Measurements from ENCODE around the gene DELE1. TPM values are rescaled to one million over a fixed set of nuclear protein-coding genes. Genes with fewer than 3 reads are reported as not detected.

DELE1 gene
- total and polyA plus RNA-seq, 3 experiments from 2014 or later = 27.3 to 50.2 (median 48.8) TPM

DNA sequence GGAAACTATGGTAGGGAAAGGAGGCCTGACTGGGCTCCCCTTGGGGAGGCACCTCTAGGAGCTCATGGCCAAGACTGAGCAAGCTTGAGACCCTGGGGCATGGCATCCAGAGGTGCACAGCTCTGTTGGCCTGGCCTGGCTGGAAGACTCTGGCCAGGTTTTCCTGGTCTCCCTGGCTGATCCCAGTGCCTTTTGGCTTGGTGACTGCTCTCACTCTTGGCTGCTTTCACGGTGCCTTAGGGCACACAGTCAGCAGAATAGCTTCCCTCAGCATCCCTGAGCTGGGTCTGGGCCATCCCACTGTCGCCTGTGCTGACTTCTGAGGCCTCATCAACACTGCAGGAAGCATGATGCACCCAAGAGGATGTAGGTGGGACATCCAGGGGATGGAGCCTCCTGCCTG, 13.4 kb upstream of the DELE1 start:
- ChIA-PET CTCF (interaction anchor here (1.5 kb wide), 1 partner anchor 51 kb away, joined by 4 read pairs; no protein-coding TSS in a partner anchor), POLR2A (no interaction called here)
- Mint-ChIP-seq H3K4me1 (peaks cover 8 to 17% (median 12%) of the 10 kb centered on the region in 3 donors), H3K4me3 (no peak overlapping the region), H3K36me3 (peaks cover 0 to 7% (median 0%) of the 10 kb centered on the region in 3 donors), H3K9me3 (no peaks in the 10 kb centered on the region), H3K27me3 (peaks cover 26 to 29% of the 10 kb centered on the region in 2 donors), H3K27ac (no peak overlapping the region)
- H3K4me3 ChIP-seq (ENCODE audit: low read length) = no peak overlapping the region
- H3K4me1 ChIP-seq (ENCODE audit: insufficient read depth, low read length) = peaks cover 4% of the 10 kb centered on the region
- no peak overlapping the region for H3K27ac ChIP-seq (ENCODE audit: low read depth, low read length)
- no peak for DNase-seq
- H3K9me3 ChIP-seq (ENCODE audit: low read length) = no peaks in the 10 kb centered on the region
- H3K27me3 ChIP-seq (ENCODE audit: insufficient read depth, low read length, poor library complexity, severe bottlenecking) = peaks cover 19% of the 10 kb centered on the region
- H3K36me3 ChIP-seq (ENCODE audit: insufficient read depth, low read length) = no peaks in the 10 kb centered on the region

DNA sequence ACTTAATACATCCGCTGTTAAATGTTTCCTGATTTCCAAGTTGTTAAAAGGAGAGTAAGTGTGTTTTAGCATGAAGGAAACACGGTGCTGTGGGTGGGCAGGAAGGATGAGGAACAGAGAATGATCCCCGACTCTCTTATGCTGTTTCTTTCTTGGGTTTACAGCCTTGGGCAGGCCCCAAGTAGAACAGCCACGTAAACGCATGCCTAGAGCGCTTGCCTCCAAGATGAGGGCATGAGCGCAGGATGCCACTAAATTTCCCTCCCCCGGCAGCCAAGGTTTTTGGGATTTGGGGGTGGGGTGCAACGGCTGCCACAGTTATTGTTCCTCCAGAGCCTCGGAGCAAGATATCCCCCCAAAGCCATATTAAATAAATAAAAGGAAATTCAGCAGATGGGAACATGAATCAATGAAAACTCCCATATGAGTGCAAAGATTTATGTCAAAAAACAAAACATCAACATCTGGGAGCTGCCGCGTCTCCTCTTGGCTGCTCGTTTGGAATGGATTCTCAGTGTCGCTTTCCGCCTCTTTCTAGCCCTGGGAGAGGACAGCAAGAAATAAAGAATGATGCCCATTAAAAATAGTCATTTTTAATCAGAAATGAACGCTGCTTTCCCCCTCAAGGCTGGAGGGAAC, 10.0 kb upstream of the DELE1 start:
- peak overlapping the region in 6 of 7 donors; percentile 19 to 77 (median 42) for H3K4me3 Mint-ChIP-seq
- H3K27ac Mint-ChIP-seq = no peak overlapping the region
- H3K4me1 ChIP-seq (ENCODE audit: insufficient read depth, low read length) = peaks cover 4% of the 10 kb centered on the region
- no peak for DNase-seq
- H3K36me3 Mint-ChIP-seq = peaks cover 0 to 7% (median 0%) of the 10 kb centered on the region in 3 donors
- H3K4me1 Mint-ChIP-seq = peaks cover 8 to 17% (median 12%) of the 10 kb centered on the region in 3 donors
- peak overlapping the region; percentile 26 for H3K4me3 ChIP-seq (ENCODE audit: low read length)
- no peaks in the 10 kb centered on the region for H3K9me3 ChIP-seq (ENCODE audit: low read length)
- no peaks in the 10 kb centered on the region for H3K9me3 Mint-ChIP-seq
- peaks cover 19% of the 10 kb centered on the region for H3K27me3 ChIP-seq (ENCODE audit: insufficient read depth, low read length, poor library complexity, severe bottlenecking)
- CTCF ChIA-PET = interaction anchor here (0.6 to 2.3 kb wide), 5 partner anchors 8 to 251 kb away, joined by 3 to 15 read pairs (median 3); no protein-coding TSS in a partner anchor
- H3K36me3 ChIP-seq (ENCODE audit: insufficient read depth, low read length) = no peaks in the 10 kb centered on the region
- H3K27me3 Mint-ChIP-seq = peaks cover 28 to 56% of the 10 kb centered on the region in 2 donors
- POLR2A ChIA-PET = no interaction called here
- H3K27ac ChIP-seq (ENCODE audit: low read depth, low read length) = no peak overlapping the region

DNA sequence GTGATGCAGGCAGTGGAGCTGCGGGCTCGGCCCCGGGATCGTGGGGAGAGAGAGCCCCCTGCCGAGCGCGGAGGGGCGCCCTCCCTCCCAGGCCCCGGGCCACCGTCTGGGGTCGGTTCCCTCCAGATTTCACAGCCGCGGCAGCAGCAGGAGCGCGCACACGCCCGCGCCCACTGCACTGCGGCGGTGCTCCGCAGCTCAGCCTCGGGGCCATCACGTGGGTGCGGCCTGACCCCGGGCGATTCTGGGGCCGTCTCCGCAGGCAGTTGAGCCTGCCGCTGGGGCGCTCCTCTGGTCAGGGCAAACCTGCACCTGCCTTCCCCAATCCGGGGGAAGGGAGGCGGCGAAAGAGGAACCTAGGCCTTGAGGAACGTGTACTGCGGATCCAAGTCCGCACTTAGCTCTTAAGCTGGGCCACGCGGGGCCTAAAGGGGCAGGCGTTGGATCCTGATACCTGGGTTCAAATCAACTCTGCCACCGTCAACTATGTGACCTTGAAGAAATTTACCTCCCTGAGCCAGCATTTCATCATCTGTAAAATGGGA, 9.4 kb upstream of the DELE1 start:
- H3K27ac Mint-ChIP-seq = no peak overlapping the region
- peaks cover 0 to 7% (median 0%) of the 10 kb centered on the region in 3 donors for H3K36me3 Mint-ChIP-seq
- DNase-seq = peak in 1 of 5 donors; percentile 26
- Histone ChIP-seq H3K9me3 (ENCODE audit: low read length) (no peaks in the 10 kb centered on the region), H3K36me3 (ENCODE audit: insufficient read depth, low read length) (no peaks in the 10 kb centered on the region), H3K4me3 (ENCODE audit: low read length) (peak overlapping the region; percentile 26), H3K27ac (ENCODE audit: low read depth, low read length) (no peak overlapping the region), H3K27me3 (ENCODE audit: insufficient read depth, low read length, poor library complexity, severe bottlenecking) (peaks cover 19% of the 10 kb centered on the region), H3K4me1 (ENCODE audit: insufficient read depth, low read length) (peaks cover 4% of the 10 kb centered on the region)
- H3K4me3 Mint-ChIP-seq = peak overlapping the region in 3 of 7 donors; percentile 41 to 52 (median 47)
- POLR2A ChIA-PET = no interaction called here
- no peaks in the 10 kb centered on the region for H3K9me3 Mint-ChIP-seq
- CTCF ChIA-PET = interaction anchor here (0.6 to 2.3 kb wide), 6 partner anchors 8 to 251 kb away, joined by 3 to 15 read pairs (median 4); no protein-coding TSS in a partner anchor
- peaks cover 28 to 56% of the 10 kb centered on the region in 2 donors for H3K27me3 Mint-ChIP-seq
- peaks cover 8 to 17% (median 12%) of the 10 kb centered on the region in 3 donors for H3K4me1 Mint-ChIP-seq

GRCh38 chr5:141914797-141915196, 8.9 kb upstream of the DELE1 start:
- POLR2A ChIA-PET = interaction anchor here (0.6 kb wide), 1 partner anchor 77 kb away, joined by 6 read pairs; no protein-coding TSS in a partner anchor
- H3K36me3 ChIP-seq (ENCODE audit: insufficient read depth, low read length) = no peaks in the 10 kb centered on the region

DNA sequence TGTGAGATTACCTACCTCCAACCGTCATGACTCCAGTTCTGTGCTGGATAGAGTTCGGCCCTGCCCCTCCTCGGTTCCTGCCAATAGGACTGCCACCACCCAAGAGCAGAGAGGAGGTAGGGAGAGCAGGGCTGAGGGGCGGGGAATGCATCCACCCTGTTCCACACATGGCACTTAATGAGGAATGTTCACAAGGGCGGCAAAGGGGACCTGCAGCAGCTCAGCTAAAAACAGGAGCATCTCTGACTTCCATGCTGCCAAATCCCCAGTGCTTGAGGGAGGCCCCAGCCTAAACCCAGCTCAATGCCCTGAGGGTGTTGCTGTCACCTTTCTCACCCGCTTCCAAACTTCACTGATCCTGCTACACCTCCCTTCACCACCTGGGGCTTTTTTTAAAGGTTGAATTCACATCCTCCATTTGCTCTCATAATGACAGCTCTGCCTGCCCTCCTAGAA, 7.8 kb upstream of the DELE1 start:
- H3K4me3 ChIP-seq (ENCODE audit: low read length) = no peak overlapping the region
- H3K27ac ChIP-seq (ENCODE audit: low read depth, low read length) = no peak overlapping the region
- peaks cover 4% of the 10 kb centered on the region for H3K4me1 ChIP-seq (ENCODE audit: insufficient read depth, low read length)
- peaks cover 19% of the 10 kb centered on the region for H3K27me3 ChIP-seq (ENCODE audit: insufficient read depth, low read length, poor library complexity, severe bottlenecking)
- no peaks in the 10 kb centered on the region for H3K9me3 ChIP-seq (ENCODE audit: low read length)
- Mint-ChIP-seq H3K4me3 (no peak overlapping the region), H3K36me3 (peaks cover 0 to 7% (median 0%) of the 10 kb centered on the region in 3 donors), H3K27ac (no peak overlapping the region), H3K27me3 (peaks cover 28 to 56% of the 10 kb centered on the region in 2 donors), H3K4me1 (peaks cover 8 to 17% (median 12%) of the 10 kb centered on the region in 3 donors), H3K9me3 (no peaks in the 10 kb centered on the region)
- DNase-seq = no peak
- CTCF ChIA-PET = interaction anchor here (1.7 to 2.1 kb wide), 3 partner anchors 10 to 45 kb away, joined by 4 to 9 read pairs (median 6); no protein-coding TSS in a partner anchor
- POLR2A ChIA-PET = no interaction called here
- H3K36me3 ChIP-seq (ENCODE audit: insufficient read depth, low read length) = no peaks in the 10 kb centered on the region

More at GRCh38 chr5:141914797-141915196, 8.9 kb upstream of the DELE1 start:
- Mint-ChIP-seq H3K9me3 (no peaks in the 10 kb centered on the region), H3K4me3 (peak overlapping the region in 4 of 7 donors; percentile 32 to 68 (median 50)), H3K36me3 (peaks cover 0 to 7% (median 0%) of the 10 kb centered on the region in 3 donors), H3K4me1 (peaks cover 8 to 17% (median 12%) of the 10 kb centered on the region in 3 donors), H3K27me3 (peaks cover 28 to 56% of the 10 kb centered on the region in 2 donors), H3K27ac (no peak overlapping the region)
- Histone ChIP-seq H3K4me3 (ENCODE audit: low read length) (no peak overlapping the region), H3K9me3 (ENCODE audit: low read length) (no peaks in the 10 kb centered on the region), H3K4me1 (ENCODE audit: insufficient read depth, low read length) (peaks cover 4% of the 10 kb centered on the region), H3K27me3 (ENCODE audit: insufficient read depth, low read length, poor library complexity, severe bottlenecking) (peaks cover 19% of the 10 kb centered on the region), H3K27ac (ENCODE audit: low read depth, low read length) (no peak overlapping the region)
- CTCF ChIA-PET = interaction anchor here (1.1 to 2.3 kb wide), 5 partner anchors 9 to 223 kb away, joined by 3 to 15 read pairs (median 4); partner anchors contain the start of gene PCDH1
- DNase-seq = no peak

- Mint-ChIP-seq H3K27me3 (peaks cover 28 to 56% of the 10 kb centered on the region in 2 donors), H3K9me3 (no peaks in the 10 kb centered on the region), H3K36me3 (peaks cover 0 to 7% (median 0%) of the 10 kb centered on the region in 3 donors), H3K4me1 (peaks cover 8 to 17% (median 12%) of the 10 kb centered on the region in 3 donors), H3K27ac (no peak overlapping the region), H3K4me3 (peak overlapping the region in 1 of 7 donors; percentile 24)
- POLR2A ChIA-PET = no interaction called here
- DNase-seq = no peak
- Histone ChIP-seq H3K4me1 (ENCODE audit: insufficient read depth, low read length) (peaks cover 4% of the 10 kb centered on the region), H3K27ac (ENCODE audit: low read depth, low read length) (no peak overlapping the region), H3K4me3 (ENCODE audit: low read length) (no peak overlapping the region), H3K9me3 (ENCODE audit: low read length) (no peaks in the 10 kb centered on the region), H3K27me3 (ENCODE audit: insufficient read depth, low read length, poor library complexity, severe bottlenecking) (peaks cover 19% of the 10 kb centered on the region), H3K36me3 (ENCODE audit: insufficient read depth, low read length) (no peaks in the 10 kb centered on the region)
- CTCF ChIA-PET = interaction anchor here (1.7 to 2.1 kb wide), 2 partner anchors 37 to 44 kb away, joined by 6 to 9 read pairs; no protein-coding TSS in a partner anchor
These were observed 7.1 kb upstream of the DELE1 start for GRCh38 chr5:141916522-141916921.

GRCh38 chr5:141917760-141918159, 5.9 kb upstream of the DELE1 start:
- H3K27ac Mint-ChIP-seq = no peak overlapping the region
- H3K27ac ChIP-seq (ENCODE audit: low read depth, low read length) = no peak overlapping the region
- peaks cover 23 to 49% of the 10 kb centered on the region in 2 donors for H3K27me3 Mint-ChIP-seq
- H3K4me3 ChIP-seq (ENCODE audit: low read length) = no peak overlapping the region
- H3K36me3 Mint-ChIP-seq = peaks cover 0 to 7% (median 0%) of the 10 kb centered on the region in 3 donors
- H3K4me1 ChIP-seq (ENCODE audit: insufficient read depth, low read length) = peaks cover 7% of the 10 kb centered on the region
- H3K9me3 ChIP-seq (ENCODE audit: low read length) = no peaks in the 10 kb centered on the region
- H3K36me3 ChIP-seq (ENCODE audit: insufficient read depth, low read length) = no peaks in the 10 kb centered on the region
- DNase-seq = no peak
- no peaks in the 10 kb centered on the region for H3K9me3 Mint-ChIP-seq
- peaks cover 8 to 20% (median 12%) of the 10 kb centered on the region in 3 donors for H3K4me1 Mint-ChIP-seq
- peak overlapping the region in 1 of 7 donors; percentile 17 for H3K4me3 Mint-ChIP-seq
- H3K27me3 ChIP-seq (ENCODE audit: insufficient read depth, low read length, poor library complexity, severe bottlenecking) = peaks cover 18% of the 10 kb centered on the region
- ChIA-PET CTCF (interaction anchor here (0.8 kb wide), 1 partner anchor 11 kb away, joined by 3 read pairs; no protein-coding TSS in a partner anchor), POLR2A (interaction anchor here (0.6 kb wide), 1 partner anchor 326 kb away, joined by 3 read pairs; no protein-coding TSS in a partner anchor)

All from CD8-positive, alpha-beta memory T cell (primary cell).